ENCODE measurements around the gene IL1RAP.

- TF ChIP-seq CTCF (conservative IDR thresholded peaks at IDR 0.05): no peak
- TF ChIP-seq ZFX (IDR thresholded peaks at IDR 0.05): no peak
These were observed 49.1 kb downstream of the IL1RAP start for GRCh38 chr3:190562866-190563510.

Measured in C4-2B (cell line).